Tongue (tissue), 2 donors: ENCODE results near the gene GHR. TPM values are rescaled to one million over a fixed set of nuclear protein-coding genes. Genes with fewer than 3 reads are reported as not detected.
"Not testable (repeated sequence)": the region's sequence is repeated elsewhere in the genome, so short reads cannot be mapped to it uniquely, and the experiment has no call there.

ENCODE experiments used
- DNase-seq: peaks from one replicate; pipeline ENCODE4 v3.0.0-alpha.2; 2015
- total RNA-seq: library from RNA; depleted of rRNA; stranded (reverse); fragments of >200 nt; gene quantifications from one replicate; pipeline ENCODE4 v1.2.3, GENCODE V29; 2014

Gene GHR
- total RNA-seq, 1 donor from 2014 or later = 13.4 TPM

DNA sequence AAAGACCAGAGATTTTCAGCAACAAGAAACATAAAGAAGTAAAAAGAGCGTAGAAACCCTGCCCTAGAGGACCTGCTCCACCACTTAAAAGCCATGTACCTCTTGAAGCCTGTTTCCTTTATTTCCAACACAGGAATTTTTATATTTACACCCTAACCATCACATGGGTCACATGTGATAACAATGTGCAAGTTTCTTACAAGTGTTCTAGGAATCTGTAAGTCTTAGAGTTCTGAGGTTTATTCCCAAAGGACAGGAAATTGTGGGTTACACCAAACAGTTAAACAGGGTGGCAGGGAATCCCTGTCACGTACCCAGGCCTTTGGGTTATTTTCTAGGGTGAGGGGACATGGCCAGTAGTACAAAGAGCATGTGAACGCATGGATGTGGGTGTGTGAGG, 224.8 kb downstream of the GHR start:
- no peak for DNase-seq

DNA sequence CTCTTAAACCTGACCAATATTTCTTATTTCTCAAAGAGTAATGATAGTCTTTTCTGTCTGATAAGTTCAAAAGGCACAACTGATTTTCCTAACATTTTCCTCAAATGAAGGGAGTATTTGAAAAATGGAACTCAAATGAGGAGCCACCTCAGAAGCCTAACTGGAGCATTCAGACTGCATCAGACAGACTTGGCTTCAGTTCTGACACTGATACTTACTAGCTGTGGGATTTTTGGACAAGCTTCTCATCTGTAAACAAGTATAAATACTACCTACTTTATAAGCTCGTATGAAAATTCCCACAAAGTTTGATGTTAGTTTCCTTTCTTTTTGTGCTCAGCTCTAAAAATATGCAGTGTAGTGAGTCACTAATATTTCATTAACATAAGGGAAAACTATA, 225.7 kb downstream of the GHR start:
- no peak for DNase-seq

DNA sequence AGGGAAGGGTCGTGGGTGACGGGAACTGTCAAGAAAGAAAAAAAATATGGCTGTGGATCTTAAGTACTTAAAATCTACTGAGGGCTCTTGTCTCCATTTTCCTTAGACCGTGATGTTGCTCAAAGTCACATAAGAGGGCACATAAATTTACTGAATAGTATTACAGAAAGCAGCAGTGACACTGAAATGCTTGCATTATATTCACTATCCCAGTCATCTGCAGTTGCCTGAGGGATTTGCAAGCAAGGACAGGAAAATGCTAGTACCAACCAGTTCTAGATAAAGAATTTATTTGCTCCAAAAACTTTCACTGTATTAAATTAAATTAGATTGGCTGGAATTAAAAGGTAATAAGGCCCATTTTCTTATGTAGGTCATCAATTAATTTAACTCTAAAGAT, 226.8 kb downstream of the GHR start:
- DNase-seq = no peak

- no peak for DNase-seq
Measured at GRCh38 chr5:42653705-42654104, 230.5 kb downstream of the GHR start.

- DNase-seq = no peak
Measured at GRCh38 chr5:42654645-42655044, 231.4 kb downstream of the GHR start.

GRCh38 chr5:42655982-42656650, 232.9 kb downstream of the GHR start:
- DNase-seq = no peak

DNA sequence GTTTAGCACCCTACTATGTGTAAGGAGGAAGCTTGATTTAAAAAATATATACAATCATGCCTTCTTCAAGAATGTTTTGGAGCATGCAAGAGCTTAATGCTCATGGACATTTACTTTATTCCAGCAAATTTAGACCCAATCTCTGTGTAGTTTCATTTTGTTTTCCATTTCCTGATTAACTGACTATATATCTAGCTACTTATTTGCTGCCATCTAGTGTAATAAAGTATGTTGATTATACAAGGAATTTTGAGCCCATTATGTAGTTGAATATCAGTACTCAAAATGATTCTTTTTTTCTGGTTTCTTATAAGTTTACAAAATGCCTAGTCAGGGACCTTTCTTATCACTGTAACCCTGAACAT, 233.4 kb downstream of the GHR start:
- DNase-seq = peak; percentile 28

GRCh38 chr5:42659869-42660268, 236.6 kb downstream of the GHR start:
- not testable (repeated sequence) for DNase-seq

DNA sequence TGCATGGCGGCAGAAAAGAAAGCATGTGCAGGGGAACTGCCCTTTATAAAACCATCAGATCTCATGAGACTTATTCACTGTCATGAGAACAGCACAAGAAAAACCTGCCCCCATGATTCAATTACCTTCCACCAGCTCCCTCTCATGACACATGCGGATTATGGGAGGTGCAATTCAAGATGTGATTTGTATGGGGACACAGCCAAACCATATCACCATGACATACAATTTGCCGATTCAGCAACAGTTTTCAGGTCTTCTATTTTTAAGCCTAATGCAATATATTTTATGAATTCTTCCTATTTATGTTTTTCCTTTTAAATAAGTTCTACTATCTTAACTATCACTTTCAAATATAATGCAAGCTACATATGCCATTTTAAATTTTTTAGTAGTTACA, 242.6 kb downstream of the GHR start:
- DNase-seq = no peak

DNA sequence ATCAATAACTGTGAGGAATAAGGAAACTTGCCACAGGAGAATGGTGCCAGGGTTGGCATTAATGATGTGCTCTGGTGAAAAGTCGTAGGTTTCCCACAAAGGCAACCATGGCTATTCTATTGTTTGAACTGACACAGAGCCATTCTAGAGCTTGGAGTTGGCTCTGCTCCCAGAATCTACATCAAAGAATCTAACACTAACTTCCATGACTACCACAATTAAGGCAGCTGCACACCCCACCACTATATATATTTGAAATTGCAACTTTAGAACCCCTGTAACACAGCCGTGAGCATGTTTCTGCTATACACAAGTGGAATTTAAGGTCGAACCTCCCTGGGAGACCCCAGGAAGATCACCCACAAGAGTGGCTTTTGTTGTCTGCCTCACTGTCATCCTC, 243.6 kb downstream of the GHR start:
- no peak for DNase-seq

DNA sequence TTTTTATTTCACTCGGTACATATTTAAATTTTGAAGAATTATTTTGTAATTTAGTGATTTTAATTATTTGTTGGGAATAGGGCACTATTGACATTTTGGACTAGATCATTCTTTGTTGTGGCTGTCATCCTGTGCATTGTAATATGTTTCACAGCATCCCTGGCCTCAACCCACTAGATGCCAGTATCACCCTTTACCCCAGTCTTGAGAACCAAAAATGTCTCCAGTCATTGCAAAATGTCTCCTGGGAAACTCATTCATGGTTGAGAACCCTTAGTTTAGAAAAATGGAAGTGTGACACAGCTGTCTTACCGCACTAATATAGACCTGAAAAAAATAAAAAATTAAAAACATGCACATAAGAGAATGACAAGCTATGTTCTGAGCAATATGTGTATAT, 245.0 kb downstream of the GHR start:
- no peak for DNase-seq

- no peak for DNase-seq
Measured at GRCh38 chr5:42672925-42673324, 249.7 kb downstream of the GHR start.

DNA sequence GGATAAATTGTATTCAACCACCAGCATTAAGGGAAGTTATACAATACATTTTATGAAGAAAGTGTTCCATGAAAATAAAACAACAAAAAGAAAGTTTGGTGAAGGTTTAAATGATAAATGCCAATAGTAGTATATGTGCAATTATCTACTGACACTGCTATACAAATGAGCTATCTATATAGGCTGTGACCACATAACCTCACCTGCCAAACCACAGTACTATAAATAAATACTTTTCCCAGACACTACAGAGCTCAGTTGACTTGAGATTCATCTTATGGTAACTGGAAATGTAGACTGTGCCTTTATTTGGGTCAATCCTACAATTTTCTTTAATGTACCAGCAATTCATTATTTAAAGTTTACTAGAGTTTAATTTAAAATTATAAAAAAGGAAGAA, 252.4 kb downstream of the GHR start:
- no peak for DNase-seq

GRCh38 chr5:42676362-42676761, 253.1 kb downstream of the GHR start:
- DNase-seq = no peak

GRCh38 chr5:42677156-42677842, 254.1 kb downstream of the GHR start:
- DNase-seq = no peak

DNA sequence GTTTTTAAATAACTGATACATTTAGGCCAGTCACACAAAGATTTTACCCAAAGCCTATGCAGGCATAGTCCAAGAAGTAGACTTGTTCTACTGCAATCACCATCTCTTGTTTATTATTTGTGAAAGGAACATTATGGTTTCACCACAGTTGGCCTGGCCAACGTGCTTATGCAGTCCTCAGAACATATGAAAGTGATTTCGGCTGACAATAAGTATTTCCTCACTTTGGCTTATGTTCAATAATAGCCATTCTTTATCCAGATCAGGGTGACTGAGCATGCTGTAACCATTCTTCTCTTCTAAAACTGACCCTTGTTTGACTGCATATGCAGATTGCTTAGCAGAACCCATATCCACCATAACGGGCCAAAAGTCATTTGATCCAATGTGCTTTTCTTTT, 256.8 kb downstream of the GHR start:
- DNase-seq = no peak

DNA sequence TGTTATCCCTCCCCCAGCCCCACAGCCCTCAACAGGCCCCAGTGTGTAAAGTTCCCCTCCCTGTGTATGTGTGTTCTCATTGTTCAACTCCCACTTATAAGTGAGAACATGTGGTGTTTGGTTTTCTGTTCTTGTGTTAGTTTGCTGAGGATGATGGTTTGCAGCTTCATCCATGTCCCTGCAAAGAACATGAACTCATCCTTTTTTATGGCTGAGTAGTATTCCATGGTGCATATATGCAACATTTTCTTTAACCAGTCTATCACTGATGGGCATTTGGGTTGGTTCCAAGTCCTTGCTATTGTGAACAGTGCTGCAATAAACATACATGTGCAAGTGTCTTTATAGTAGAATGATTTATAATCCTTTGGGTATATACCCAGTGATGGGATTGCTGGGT, 261.8 kb downstream of the GHR start:
- not testable (repeated sequence) for DNase-seq

DNA sequence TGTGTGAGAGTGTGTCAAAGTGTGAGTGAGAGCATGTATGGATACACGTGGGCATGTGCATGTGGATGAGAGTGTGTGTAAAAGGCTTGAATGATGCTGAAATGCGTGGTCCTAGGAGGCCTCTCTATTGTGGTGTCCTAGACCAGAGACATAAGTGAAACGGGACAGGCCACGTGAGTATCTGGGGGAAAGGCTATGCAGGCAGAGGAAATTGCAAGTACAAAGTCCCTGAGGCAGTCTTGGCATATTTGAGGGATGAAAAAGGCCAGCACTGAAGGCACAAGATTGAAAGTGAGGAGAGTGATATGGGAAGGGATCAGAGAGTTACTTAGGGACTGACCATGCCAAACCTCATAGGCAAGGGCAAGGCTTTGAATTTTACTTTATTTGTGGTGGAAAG, 266.2 kb downstream of the GHR start:
- DNase-seq = no peak

- peak; percentile 18 for DNase-seq
Measured at GRCh38 chr5:42691413-42691937, 268.2 kb downstream of the GHR start.

DNA sequence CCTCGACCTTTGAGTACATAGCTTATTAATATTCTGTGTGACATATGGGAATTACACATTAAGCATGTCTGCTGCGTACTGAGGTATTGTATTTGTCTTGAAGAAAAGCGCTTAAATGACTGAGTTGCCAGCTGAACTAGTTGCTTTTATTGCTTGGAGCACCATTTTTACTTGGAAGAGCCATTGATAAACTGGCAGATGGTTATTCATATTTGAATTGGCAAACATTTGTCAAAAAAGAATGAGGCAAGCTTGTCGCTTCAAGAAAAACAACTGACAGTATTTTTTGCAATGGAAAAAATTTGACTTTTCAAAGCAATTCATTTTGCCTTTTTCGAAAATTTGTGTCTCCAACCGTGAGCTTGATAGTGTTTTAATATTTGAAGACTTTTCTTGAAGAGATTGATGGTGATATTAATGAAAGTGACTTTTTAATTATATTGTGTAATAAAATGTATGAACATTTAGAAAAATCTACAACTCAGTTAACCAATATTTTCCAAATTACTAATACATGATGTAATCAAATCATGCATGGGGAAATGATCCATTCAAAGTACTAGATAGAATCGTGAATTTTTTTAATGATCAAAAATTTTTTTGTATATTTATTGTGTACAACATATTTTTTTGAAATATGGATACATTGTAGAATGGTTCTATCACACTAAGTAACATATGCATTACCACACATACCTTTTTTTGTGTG, 278.3 kb downstream of the GHR start:
- no peak for DNase-seq

DNA sequence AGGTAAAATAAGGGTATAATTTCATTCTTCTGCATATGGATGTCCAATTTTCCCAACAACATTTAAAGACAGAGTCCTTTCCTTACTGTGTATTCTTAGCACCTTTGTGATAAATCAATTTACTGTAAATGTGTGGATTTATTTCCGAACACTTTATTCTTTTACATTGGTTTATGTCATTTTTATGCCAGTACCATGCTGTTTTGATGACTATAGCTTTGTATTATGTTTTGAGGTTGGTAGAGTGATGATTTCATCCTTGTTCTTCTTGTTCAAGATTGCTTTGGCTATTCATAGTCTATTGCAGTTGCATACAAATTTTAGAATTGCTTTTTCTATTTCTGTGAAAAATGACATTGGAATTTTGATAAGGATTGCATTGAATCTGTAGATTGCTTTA, 280.0 kb downstream of the GHR start:
- no peak for DNase-seq

DNA sequence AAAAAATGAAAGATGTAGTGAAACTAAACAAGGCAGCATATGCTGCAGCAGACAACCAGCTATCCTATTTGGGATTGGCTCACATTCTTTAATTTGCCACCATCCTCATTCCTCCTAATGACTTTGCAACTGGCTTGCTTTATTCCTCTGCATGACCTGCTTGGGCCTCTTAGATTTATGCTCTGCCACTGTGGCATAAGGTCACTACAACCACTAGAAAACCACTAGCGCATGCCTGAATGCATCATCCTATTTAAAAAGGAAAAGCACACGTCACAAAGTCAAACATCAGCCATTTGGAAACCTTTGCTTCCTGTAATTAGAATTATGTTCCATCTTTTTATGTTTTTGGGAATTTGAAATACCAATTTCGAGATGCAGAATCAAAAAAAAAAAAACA, 292.5 kb downstream of the GHR start:
- DNase-seq = no peak

- DNase-seq = no peak
Measured at GRCh38 chr5:42718591-42718990, 295.4 kb downstream of the GHR start.

- no peak for DNase-seq
Measured at GRCh38 chr5:42719034-42719433, 295.8 kb downstream of the GHR start.
